NCI-H146 (cell line): Measurements from ENCODE around the gene ZBTB22.

Experiments used
- DNase-seq: peaks from one replicate; lab custom pipeline; 2025; lab: John Stamatoyannopoulos, UW

Gene ZBTB22

DNA sequence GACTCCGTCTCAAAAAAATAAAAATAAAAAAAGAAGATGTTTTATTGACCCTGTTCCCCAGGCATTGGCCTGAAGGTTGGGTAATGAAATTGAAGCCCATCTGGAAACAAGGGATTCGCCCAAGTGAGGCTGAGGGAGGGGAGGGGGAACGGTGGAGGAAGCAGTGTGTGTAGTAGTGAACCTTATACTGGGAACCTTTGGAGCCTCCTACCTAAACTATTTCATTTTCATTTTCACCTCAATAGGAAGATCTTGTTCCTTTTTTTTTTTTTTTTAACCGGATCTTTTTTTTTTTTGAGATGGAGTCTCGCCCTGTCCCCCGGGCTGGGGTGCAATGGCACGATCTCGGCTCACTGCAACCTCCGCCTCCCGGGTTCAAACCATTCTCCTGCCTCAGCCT, 13.2 kb upstream of the ZBTB22 start:
- DNase-seq, result no peak

DNA sequence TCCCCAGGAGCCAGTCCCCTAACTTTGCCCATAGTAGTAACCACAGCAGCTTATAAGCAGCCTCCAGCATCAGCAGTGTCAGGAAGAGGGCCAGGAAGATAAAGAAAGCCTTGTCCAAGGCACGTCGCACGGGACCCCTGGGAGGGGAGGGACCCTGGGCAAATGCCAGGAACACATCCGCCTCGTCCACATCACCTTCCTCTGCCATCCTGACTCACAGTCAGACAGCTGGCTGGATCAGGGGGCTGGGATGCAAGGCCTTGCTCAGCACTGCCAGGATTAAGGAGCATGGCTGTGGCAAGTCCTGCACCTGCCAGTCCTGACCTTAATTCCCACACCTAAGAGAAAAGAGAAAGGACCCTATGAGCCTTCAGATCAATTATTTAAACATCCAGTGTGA, 11.5 kb upstream of the ZBTB22 start:
- DNase-seq, result no peak

- peak; percentile 50 for DNase-seq
Observed at GRCh38 chr6:33324125-33324524, 6.6 kb upstream of the ZBTB22 start.

DNA sequence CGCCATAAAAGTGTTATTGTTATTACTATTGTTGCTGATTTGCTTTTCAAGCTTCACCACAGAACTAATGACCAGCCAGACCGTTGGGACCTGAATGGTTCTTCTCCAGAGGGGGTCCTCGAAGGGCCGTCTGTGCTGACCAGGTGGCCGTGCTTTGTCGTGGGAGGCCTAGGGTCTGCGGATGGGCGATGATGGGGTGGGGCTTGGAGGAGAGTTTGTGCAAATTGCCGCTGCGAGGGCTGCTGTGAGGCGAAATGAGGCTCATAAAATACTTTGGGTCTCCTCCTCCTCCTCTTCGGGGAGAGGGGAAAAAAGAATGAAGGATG, 6.0 kb upstream of the ZBTB22 start:
- DNase-seq, result peak; percentile 89

GRCh38 chr6:33321227-33321626, 3.7 kb upstream of the ZBTB22 start:
- no peak for DNase-seq

DNA sequence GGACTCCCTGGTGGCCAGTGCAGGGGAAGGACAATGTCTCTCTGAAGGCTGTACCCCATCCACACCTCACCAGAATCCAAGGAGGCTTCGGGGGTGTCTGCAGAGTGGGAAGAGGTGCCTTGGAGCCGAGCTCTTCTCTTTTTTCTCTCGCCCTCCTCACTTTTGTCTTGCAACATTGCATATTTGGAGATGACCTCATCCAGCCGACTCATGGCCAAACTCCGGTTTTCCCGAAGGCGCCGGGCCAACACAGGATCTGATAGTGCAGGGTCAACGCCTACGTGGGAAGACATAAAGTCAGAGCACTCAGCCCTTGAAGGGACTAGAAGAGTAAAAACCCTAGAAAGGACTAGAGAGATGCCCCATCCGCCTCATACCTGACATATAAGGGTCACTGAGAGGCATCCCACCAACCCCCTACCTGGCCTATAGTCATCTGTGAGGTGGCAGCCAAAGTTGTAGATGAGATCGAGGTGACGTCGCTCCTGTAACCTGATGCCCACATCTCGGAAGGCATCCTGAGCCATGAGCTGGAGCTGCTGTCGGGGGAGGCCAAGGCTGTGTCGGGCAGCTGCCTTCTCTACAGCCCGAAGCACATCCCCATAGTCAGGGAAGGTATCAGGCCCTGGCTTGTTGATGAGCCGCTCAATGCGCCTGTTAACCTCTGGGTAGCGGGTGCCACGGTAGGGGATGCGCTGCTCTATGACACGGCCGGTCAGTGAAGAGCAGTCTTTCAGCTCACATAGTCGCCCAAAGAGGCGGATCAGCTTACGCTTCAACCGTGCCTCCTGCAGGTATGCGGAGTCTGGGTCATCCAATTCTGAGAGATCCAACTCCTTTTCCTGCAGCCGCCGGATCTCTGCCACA, 3.0 kb upstream of the ZBTB22 start:
- DNase-seq, result no peak

DNA sequence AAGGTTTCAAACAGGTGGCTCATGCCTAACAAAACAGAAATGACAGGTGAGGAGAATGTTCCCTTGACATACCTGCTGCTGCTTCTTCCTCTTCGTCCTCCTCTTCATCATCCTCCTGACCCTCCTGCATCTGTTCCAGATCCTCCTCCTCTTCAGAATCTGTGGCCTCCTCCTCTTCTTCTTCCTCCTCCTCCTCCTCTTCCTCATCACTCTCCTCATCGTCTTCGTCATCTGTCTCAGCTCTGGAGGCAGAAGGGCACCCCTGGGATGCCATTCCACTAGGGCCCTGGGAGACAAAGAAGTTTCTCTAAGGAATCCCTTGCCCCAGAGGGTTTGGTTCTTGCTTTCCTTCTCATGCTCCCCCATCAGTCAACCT, 2.4 kb upstream of the ZBTB22 start:
- DNase-seq, result no peak

DNA sequence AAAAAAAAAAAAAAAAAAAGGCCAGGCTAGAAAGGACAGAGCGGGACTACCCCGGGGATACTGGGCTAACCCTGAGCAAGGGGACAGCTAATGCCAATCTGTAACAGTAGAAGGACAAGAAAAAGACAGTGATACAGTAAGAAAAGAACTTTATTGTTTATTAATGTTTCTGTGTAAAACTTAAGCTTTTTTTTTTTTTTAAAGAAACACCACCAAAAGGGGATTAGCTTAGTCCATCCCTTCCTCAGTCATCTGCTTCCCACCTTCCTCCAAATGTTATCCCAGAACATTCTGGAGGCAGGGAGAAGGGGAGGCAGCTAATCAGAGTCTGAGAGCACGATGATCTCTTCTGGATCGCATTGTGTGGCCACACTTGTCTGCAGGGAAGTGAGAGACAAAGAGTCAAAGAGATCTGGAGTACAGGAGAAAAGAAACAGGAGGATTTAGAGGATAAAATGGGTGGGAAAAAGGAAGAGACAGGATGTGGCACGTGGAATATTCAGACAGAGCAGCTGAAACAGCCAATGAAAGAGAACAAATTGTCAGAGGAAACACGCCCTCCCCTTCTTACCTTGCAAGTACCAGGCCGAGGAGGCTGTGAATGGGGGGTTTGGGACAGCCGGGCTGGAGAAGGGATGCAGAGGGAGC, 1.0 kb upstream of the ZBTB22 start:
- no peak for DNase-seq

GRCh38 chr6:33317419-33317668, 200 bp downstream of the ZBTB22 start:
- DNase-seq, result no peak

DNA sequence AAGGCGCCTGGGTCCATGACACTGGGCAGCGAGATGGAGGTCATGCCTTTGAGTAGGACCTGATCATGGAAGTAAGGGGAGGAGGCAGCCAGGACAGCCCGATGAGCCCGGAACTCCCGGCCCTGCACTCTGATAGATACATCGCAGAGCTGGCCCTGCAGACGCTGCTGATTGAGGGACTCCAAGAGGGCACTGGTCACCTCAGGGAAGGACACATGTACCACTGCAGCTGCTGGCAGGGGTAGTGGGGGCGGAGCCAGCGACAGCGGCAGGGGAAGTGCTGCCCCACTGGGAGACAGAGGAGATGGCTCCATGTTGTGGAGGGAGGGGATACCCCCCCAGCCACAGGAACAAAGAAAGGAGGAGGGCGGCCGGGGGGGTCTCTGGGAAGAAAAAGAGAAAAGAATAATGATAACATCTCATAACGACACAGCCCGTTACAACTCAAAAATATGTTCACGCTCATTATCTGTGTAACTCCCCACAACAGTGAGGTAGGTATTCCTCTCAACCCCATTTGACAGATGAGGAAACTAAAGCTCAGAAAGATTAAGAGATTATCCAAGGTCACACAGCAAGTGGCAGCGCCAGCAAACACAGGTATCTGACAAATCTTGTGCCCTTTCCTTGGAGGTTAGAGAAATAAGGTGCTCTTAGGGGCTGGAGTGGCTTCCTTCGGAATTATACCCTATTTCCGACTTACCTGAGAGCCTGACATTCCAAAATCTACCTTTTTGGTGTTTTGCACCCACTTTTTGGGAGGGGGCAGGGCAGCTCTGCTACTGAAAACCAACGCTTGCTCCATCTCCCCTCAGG, 733 bp downstream of the ZBTB22 start:
- DNase-seq, result no peak

- DNase-seq, result no peak
Observed at GRCh38 chr6:33315793-33316602, 1.5 kb downstream of the ZBTB22 start.

GRCh38 chr6:33314943-33315792, 2.4 kb downstream of the ZBTB22 start:
- DNase-seq, result peak; percentile 37

GRCh38 chr6:33314515-33314942, 3.0 kb downstream of the ZBTB22 start:
- peak; percentile 54 for DNase-seq

- DNase-seq, result peak; percentile 56
Observed at GRCh38 chr6:33313709-33314514, 3.6 kb downstream of the ZBTB22 start, which contains the start of gene TAPBP. TSS of gene TAPBP (minus strand) at chr6:33314078. CDS start at chr6:33314041, 37 bp downstream.

GRCh38 chr6:33313105-33313708, 4.3 kb downstream of the ZBTB22 start:
- peak; percentile 79 for DNase-seq

- DNase-seq, result peak; percentile 95
Observed at GRCh38 chr6:33312361-33313104, 5.0 kb downstream of the ZBTB22 start.

DNA sequence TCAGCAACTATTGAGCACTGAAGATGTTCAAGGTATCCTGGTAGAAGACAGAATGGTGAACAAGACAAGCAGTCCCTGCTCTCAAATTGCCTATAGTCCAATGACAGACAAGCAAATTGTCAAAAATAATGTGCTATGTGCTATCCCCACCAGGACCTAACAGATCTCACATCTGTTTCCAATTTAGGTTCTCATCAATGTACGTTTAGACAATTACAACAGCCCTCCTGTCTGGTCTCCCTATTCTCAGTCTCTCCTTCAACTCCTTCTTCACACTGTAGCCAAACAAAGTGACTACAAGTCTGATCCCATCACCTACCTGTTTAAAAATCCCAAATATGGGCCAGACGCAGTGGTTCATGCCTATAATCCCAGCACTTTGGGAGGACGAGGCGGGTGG, 11.2 kb downstream of the ZBTB22 start:
- no peak for DNase-seq

GRCh38 chr6:33305052-33305451, 12.5 kb downstream of the ZBTB22 start:
- no peak for DNase-seq

DNA sequence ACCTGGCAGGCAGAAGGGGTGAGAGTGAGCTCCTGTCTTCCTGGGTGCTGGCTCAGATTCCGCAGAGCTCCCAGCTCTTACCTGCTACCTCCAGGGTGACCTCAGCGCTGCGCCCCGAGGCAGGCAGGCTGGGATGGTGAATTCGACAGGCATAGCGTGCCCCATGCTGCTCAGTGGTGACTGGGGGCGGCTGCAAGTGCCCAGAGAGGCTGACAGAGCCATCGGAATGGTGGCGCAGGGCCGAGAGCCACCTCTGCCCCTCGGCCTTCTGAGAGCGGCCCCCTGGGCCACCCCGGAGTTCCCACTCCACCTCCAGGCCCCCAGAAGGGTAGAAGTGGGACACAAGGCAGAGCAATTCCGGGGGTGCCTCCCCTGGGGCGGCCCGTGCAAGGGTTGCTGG, 13.3 kb downstream of the ZBTB22 start:
- DNase-seq, result no peak
